NOMO-1 (cell line): ENCODE results near the gene C14orf132.

ENCODE experiments used
- DNase-seq, 2 experiments: peaks; one replicate each; lab custom pipeline; 2025; ENCODE audit not compliant: unreplicated experiment in 2 of 2; lab: John Stamatoyannopoulos, UW

The C14orf132 gene

DNA sequence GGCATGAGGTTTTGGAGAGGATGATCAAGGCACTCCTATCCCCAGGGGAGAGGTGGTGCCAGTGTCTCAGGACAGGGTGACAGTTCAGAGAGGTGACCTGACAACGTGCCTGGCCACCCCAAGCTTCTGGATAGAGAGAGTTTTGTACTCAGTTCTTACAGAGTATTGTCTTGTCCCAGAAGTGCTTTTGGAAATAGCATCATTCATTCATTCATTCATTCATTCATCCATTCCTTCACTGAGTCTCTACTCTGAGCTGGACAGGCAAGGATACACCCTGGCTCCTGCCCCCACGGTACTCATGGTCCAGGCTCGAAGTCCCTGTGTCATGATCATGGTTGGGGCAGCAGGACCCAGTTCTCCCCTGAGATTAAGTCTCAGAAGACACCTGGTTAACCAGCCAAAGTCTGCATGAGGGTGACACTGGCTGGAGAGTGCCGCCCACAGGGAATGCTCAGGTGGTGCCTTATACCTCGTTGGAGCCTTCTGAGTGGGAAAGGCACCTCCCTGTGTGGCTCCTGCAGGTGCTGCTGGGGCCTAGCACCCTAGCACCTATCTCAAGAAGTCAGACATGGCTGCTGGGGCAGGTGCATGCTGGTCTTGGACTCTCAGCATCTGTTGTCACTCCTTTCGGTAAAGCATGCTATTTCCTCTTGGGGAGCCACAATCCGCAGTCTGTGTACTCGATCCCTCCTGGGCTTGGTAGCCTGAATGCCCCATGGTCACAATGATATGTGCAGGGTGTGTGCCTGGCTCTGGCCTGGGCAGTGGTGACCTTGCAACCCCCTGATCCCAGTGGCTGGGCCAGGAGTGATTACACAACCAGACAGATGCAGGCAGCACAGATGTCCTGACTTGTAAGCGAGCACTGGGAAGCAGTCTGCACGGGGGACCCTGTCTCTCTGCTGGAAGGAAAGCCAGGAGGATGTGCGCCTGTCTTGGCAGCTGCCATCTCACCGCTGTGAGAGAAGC, 57.8 kb downstream of the C14orf132 start:
- DNase-seq: no peak

DNA sequence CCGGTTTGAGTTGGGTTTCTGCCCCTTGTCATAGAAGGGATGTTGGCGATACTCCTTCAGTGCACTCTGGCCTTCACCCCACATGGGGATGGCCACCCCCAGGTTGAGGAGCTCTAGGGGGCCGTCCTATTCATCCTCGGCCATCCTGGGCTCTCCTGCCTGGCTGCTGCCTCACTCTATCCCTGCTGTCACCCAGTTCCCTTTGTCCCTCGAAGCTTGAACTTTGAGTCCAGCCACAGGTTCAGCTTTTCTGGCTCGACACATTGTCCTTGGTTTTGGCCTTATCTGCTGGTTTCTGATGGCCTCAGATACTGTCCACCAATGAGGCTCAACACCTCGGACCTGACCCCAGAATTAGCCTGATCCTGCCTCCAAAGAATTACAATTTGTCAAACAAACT, 58.6 kb downstream of the C14orf132 start:
- DNase-seq: no peak

GRCh38 chr14:96098309-96098998, 59.3 kb downstream of the C14orf132 start:
- peak; percentile 2 to 11 for DNase-seq

- DNase-seq: no peak
Measured at GRCh38 chr14:96098999-96099335, 59.8 kb downstream of the C14orf132 start.

GRCh38 chr14:96100161-96101064, 61.3 kb downstream of the C14orf132 start:
- DNase-seq: peak; percentile 55 to 56

GRCh38 chr14:96102081-96102856, 63.1 kb downstream of the C14orf132 start:
- no peak for DNase-seq

GRCh38 chr14:96103075-96103474, 63.9 kb downstream of the C14orf132 start:
- no peak for DNase-seq

GRCh38 chr14:96103560-96104460, 64.6 kb downstream of the C14orf132 start:
- DNase-seq: no peak

- no peak for DNase-seq
Measured at GRCh38 chr14:96104469-96105057, 65.4 kb downstream of the C14orf132 start.

- DNase-seq: no peak
Measured at GRCh38 chr14:96105089-96105925, 66.1 kb downstream of the C14orf132 start.

DNA sequence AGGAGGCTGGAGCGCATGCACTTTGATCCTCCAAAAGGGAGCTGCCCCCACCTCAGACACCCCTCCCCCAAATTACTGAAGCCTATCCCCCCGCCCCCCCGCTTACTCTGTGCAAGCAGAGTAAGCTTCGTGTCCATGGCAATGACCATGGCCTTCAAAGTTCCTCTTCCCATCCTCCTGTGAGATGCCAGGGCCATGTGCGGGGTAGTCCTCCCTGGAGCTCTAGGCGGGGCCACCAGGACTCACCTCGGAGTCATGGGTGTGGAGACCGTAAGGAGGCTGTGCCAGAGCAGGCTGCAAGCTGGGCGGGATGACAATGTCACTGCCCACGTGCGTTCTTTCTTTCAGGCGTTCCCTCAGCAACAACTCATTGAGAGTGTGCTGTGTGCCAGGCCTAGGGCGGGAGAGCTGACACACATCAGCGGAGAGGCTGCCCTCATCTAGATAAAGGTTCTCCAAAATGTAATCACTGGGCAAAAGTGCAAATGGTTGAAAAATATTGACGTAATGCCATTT, 66.8 kb downstream of the C14orf132 start:
- DNase-seq: no peak

GRCh38 chr14:96106891-96107290, 67.7 kb downstream of the C14orf132 start:
- DNase-seq: no peak

GRCh38 chr14:96108061-96108795, 69.1 kb downstream of the C14orf132 start:
- DNase-seq: no peak

- DNase-seq: no peak
Measured at GRCh38 chr14:96108911-96109310, 69.7 kb downstream of the C14orf132 start.

GRCh38 chr14:96109596-96110355, 70.6 kb downstream of the C14orf132 start:
- no peak for DNase-seq

DNA sequence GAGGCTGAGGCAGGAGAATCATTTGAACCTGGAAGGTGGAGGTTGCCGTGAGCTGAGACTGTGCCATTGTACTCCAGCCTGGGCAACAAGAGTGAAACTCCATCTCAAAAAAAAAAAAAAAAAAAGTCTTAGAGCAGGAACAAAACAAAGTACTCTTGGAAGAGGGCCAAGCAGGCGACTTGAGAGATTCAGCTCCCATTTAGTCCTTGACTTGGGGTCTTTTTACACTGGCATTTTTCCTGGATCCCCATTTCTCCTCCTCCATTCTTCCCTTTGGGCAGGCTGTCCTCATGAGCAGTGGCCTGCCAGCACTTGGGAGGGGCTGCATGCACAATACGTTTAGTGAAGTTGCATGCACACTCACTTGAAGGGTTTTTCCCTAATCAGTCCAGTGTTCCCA, 72.9 kb downstream of the C14orf132 start:
- no peak for DNase-seq
